Stimulated activated naive CD8-positive, alpha-beta T cell treated with anti-CD3 and anti-CD28 coated beads, Interleukin-15, Interleukin-2, amounts not matched to agents 100 ng/mL and 50 ng/mL, for 24 hours (primary cell): ENCODE results near the gene XCL2.
A peak's percentile ranks its signal among the peaks of the same experiment; 100 is the strongest.
"Not testable (repeated sequence)": the region's sequence is repeated elsewhere in the genome, so short reads cannot be mapped to it uniquely, and the experiment has no call there.

ENCODE experiments used
- H3K27ac Mint-ChIP-seq: one replicate; pipeline ENCODE4 v1.8.0; 2021; ENCODE audit warnings: mild to moderate bottlenecking, mixed read lengths
- H3K27me3 Mint-ChIP-seq: one replicate; pipeline ENCODE4 v1.8.0; 2021; ENCODE audit warnings: mixed read lengths
- H3K36me3 Mint-ChIP-seq: one replicate; pipeline ENCODE4 v1.8.0; 2021; ENCODE audit warnings: low read depth, mixed read lengths
- H3K4me1 Mint-ChIP-seq: one replicate; pipeline ENCODE4 v1.8.0; 2021; ENCODE audit warnings: low read depth, mixed read lengths
- H3K4me3 Mint-ChIP-seq: one replicate; pipeline ENCODE4 v1.8.0; 2021; ENCODE audit warnings: mild to moderate bottlenecking, mixed read lengths
- H3K9me3 Mint-ChIP-seq: one replicate; pipeline ENCODE4 v1.8.0; 2021; ENCODE audit warnings: mixed read lengths

XCL2 gene

GRCh38 chr1:168543840-168544498, at the start of gene XCL2:
XCL2 (minus strand) TSS chr1:168543997; CDS start chr1:168543964, 33 bp downstream.
- Mint-ChIP-seq H3K36me3 (peaks cover 32% of the 10 kb centered on the region), H3K4me1 (peaks cover 35% of the 10 kb centered on the region), H3K27ac (peak within 1 kb of the TSS; percentile 98), H3K4me3 (peak within 1 kb of the TSS; percentile 99)
- not testable (repeated sequence) for H3K27me3 Mint-ChIP-seq, H3K9me3 Mint-ChIP-seq

- H3K27ac Mint-ChIP-seq = no peak overlapping the region
- no peak overlapping the region for H3K4me3 Mint-ChIP-seq
- H3K36me3 Mint-ChIP-seq = no peaks in the 10 kb centered on the region
- H3K27me3 Mint-ChIP-seq = no peaks in the 10 kb centered on the region
- peaks cover 4% of the 10 kb centered on the region for H3K9me3 Mint-ChIP-seq
- no peaks in the 10 kb centered on the region for H3K4me1 Mint-ChIP-seq
Measured at GRCh38 chr1:168591641-168592250, 47.9 kb upstream of the XCL2 start.

- no peak overlapping the region for H3K4me3 Mint-ChIP-seq
- no peaks in the 10 kb centered on the region for H3K27me3 Mint-ChIP-seq
- no peaks in the 10 kb centered on the region for H3K4me1 Mint-ChIP-seq
- H3K9me3 Mint-ChIP-seq = peaks cover 4% of the 10 kb centered on the region
- H3K36me3 Mint-ChIP-seq = no peaks in the 10 kb centered on the region
- no peak overlapping the region for H3K27ac Mint-ChIP-seq
Measured at GRCh38 chr1:168591066-168591465, 47.3 kb upstream of the XCL2 start.

- no peak overlapping the region for H3K4me3 Mint-ChIP-seq
- no peaks in the 10 kb centered on the region for H3K27me3 Mint-ChIP-seq
- peaks cover 11% of the 10 kb centered on the region for H3K4me1 Mint-ChIP-seq
- peaks cover 4% of the 10 kb centered on the region for H3K9me3 Mint-ChIP-seq
- H3K27ac Mint-ChIP-seq = no peak overlapping the region
- no peaks in the 10 kb centered on the region for H3K36me3 Mint-ChIP-seq
Measured at GRCh38 chr1:168589167-168589566, 45.4 kb upstream of the XCL2 start.

GRCh38 chr1:168585937-168586336, 42.1 kb upstream of the XCL2 start:
- Mint-ChIP-seq H3K4me1 (peaks cover 12% of the 10 kb centered on the region), H3K27me3 (no peaks in the 10 kb centered on the region), H3K4me3 (no peak overlapping the region), H3K36me3 (peaks cover 1% of the 10 kb centered on the region), H3K9me3 (peaks cover 4% of the 10 kb centered on the region), H3K27ac (no peak overlapping the region)

GRCh38 chr1:168585191-168585590, 41.4 kb upstream of the XCL2 start:
- H3K4me3 Mint-ChIP-seq = no peak overlapping the region
- H3K4me1 Mint-ChIP-seq = peaks cover 17% of the 10 kb centered on the region
- H3K9me3 Mint-ChIP-seq = peaks cover 4% of the 10 kb centered on the region
- no peak overlapping the region for H3K27ac Mint-ChIP-seq
- no peaks in the 10 kb centered on the region for H3K27me3 Mint-ChIP-seq
- peaks cover 9% of the 10 kb centered on the region for H3K36me3 Mint-ChIP-seq

- peaks cover 4% of the 10 kb centered on the region for H3K9me3 Mint-ChIP-seq
- H3K36me3 Mint-ChIP-seq = peaks cover 25% of the 10 kb centered on the region
- no peaks in the 10 kb centered on the region for H3K27me3 Mint-ChIP-seq
Measured at GRCh38 chr1:168583571-168583970, 39.8 kb upstream of the XCL2 start.

GRCh38 chr1:168582688-168583336, 39.0 kb upstream of the XCL2 start:
- Mint-ChIP-seq H3K9me3 (peaks cover 4% of the 10 kb centered on the region), H3K36me3 (peaks cover 32% of the 10 kb centered on the region), H3K4me1 (peaks cover 35% of the 10 kb centered on the region), H3K27ac (no peak overlapping the region), H3K27me3 (no peaks in the 10 kb centered on the region), H3K4me3 (no peak overlapping the region)

More at GRCh38 chr1:168583571-168583970, 39.8 kb upstream of the XCL2 start:
- Mint-ChIP-seq H3K27ac (no peak overlapping the region), H3K4me3 (no peak overlapping the region), H3K4me1 (peaks cover 30% of the 10 kb centered on the region)

- peaks cover 38% of the 10 kb centered on the region for H3K4me1 Mint-ChIP-seq
- no peaks in the 10 kb centered on the region for H3K9me3 Mint-ChIP-seq
- H3K4me3 Mint-ChIP-seq = no peak overlapping the region
- H3K36me3 Mint-ChIP-seq = peaks cover 41% of the 10 kb centered on the region
- no peaks in the 10 kb centered on the region for H3K27me3 Mint-ChIP-seq
- H3K27ac Mint-ChIP-seq = no peak overlapping the region
Measured at GRCh38 chr1:168581817-168582572, 38.2 kb upstream of the XCL2 start.

GRCh38 chr1:168580991-168581390, 37.2 kb upstream of the XCL2 start:
- peaks cover 43% of the 10 kb centered on the region for H3K4me1 Mint-ChIP-seq
- peaks cover 48% of the 10 kb centered on the region for H3K36me3 Mint-ChIP-seq
- H3K4me3 Mint-ChIP-seq, H3K9me3 Mint-ChIP-seq, H3K27me3 Mint-ChIP-seq, H3K27ac Mint-ChIP-seq: not testable (repeated sequence)

- Mint-ChIP-seq H3K4me3 (peak overlapping the region; percentile 93), H3K27ac (peak overlapping the region; percentile 86), H3K4me1 (peaks cover 45% of the 10 kb centered on the region), H3K36me3 (peaks cover 48% of the 10 kb centered on the region)
- H3K9me3 Mint-ChIP-seq, H3K27me3 Mint-ChIP-seq: not testable (repeated sequence)
Measured at GRCh38 chr1:168580290-168580689, 36.5 kb upstream of the XCL2 start.

- H3K9me3 Mint-ChIP-seq, H3K27me3 Mint-ChIP-seq: not testable (repeated sequence)
- Mint-ChIP-seq H3K36me3 (peaks cover 48% of the 10 kb centered on the region), H3K4me1 (peaks cover 49% of the 10 kb centered on the region), H3K27ac (peak overlapping the region; percentile 91), H3K4me3 (peak overlapping the region; percentile 93)
Measured at GRCh38 chr1:168578531-168579185, 34.9 kb upstream of the XCL2 start.

GRCh38 chr1:168576245-168576688, 32.5 kb upstream of the XCL2 start, which contains the start of gene XCL1:
XCL1 (plus strand) TSS chr1:168576605; CDS start chr1:168576638, 33 bp downstream.
- Mint-ChIP-seq H3K4me1 (peaks cover 67% of the 10 kb centered on the region), H3K27ac (peak within 1 kb of the TSS; percentile 97), H3K4me3 (peak within 1 kb of the TSS; percentile 93), H3K36me3 (peaks cover 48% of the 10 kb centered on the region)
- not testable (repeated sequence) for H3K9me3 Mint-ChIP-seq, H3K27me3 Mint-ChIP-seq

- not testable (repeated sequence) for H3K27me3 Mint-ChIP-seq, H3K9me3 Mint-ChIP-seq, H3K4me3 Mint-ChIP-seq, H3K27ac Mint-ChIP-seq
- Mint-ChIP-seq H3K36me3 (peaks cover 30% of the 10 kb centered on the region), H3K4me1 (peaks cover 51% of the 10 kb centered on the region)
Measured at GRCh38 chr1:168574234-168574633, 30.4 kb upstream of the XCL2 start.
